Activated CD8-positive, alpha-beta memory T cell treated with anti-CD3 and anti-CD28 coated beads, Interleukin-2, amount 10 ng/mL, durations not matched to agents 7 days and 5 days (primary cell): ENCODE measurements around the gene EML6. TPM values are rescaled to one million over a fixed set of nuclear protein-coding genes. Genes with fewer than 3 reads are reported as not detected.

Source experiments
- ATAC-seq: fragments of 150-1000 bp; cut with Tn5 transposase; one replicate; pipeline ENCODE4 v1.10.0; 2021; ENCODE audit warnings: moderate library complexity
- CTCF ChIA-PET: fragments of 350-600 bp; sonication (Branson Sonifier 250); formaldehyde crosslinking; loops from one replicate; lab custom pipeline; 2021; ENCODE audit warnings: antibody characterized with exemption; lab: Charles Lee
- DNase-seq: peaks from one replicate; pipeline ENCODE4 v3.0.0-alpha.2; 2020
- H3K27ac Mint-ChIP-seq: one replicate; pipeline ENCODE4 v1.8.0; 2021; ENCODE audit warnings: mild to moderate bottlenecking, mixed read lengths
- H3K27me3 Mint-ChIP-seq: one replicate; pipeline ENCODE4 v1.8.0; 2021; ENCODE audit warnings: mixed read lengths
- H3K36me3 Mint-ChIP-seq: one replicate; pipeline ENCODE4 v1.8.0; 2021; ENCODE audit warnings: mild to moderate bottlenecking, mixed read lengths
- H3K4me1 Mint-ChIP-seq: one replicate; pipeline ENCODE4 v1.8.0; 2021; ENCODE audit warnings: mixed read lengths
- H3K4me3 Mint-ChIP-seq: one replicate; pipeline ENCODE4 v1.8.0; 2021; ENCODE audit warnings: mild to moderate bottlenecking, moderate library complexity, mixed read lengths
- H3K9me3 Mint-ChIP-seq: one replicate; pipeline ENCODE4 v1.8.0; 2022; ENCODE audit warnings: low read depth, mixed read lengths
- total RNA-seq, 2 experiments: library from RNA; stranded (reverse); gene quantifications; one replicate each; pipeline ENCODE4 v1.2.3, GENCODE V29; 2021

EML6 gene
- total RNA-seq, 2 experiments from 2014 or later = 1.5 to 3.1 TPM

DNA sequence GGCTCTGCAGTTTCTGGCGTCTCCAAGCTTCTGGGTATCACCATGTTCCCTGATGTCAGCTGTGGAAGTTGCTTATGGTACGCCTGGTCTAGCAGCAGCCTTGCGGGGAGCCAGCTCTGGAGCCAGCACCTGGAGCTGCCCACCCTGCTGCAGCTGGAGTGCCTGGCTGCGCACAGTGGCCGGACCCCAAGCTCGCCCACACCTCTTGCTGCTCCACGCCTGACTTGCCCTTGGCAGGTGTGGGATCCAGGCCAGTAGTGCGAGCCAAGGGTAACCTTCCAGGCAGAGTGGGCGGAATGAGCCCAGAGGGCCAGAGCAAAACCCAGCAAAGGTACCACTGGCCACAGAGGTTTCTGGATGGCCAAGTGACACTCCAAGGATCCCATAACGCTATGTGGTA lies 13.2 kb upstream of the EML6 start:
- Mint-ChIP-seq H3K4me1 (peaks cover 10% of the 10 kb centered on the region), H3K27me3 (peaks cover 52% of the 10 kb centered on the region), H3K4me3 (no peak overlapping the region), H3K27ac (no peak overlapping the region), H3K36me3 (no peaks in the 10 kb centered on the region), H3K9me3 (no peaks in the 10 kb centered on the region)
- CTCF ChIA-PET = interaction anchor here (1.6 to 1.8 kb wide), 2 partner anchors 13 to 45 kb away, joined by 7 to 8 read pairs; partner anchors contain the start of gene EML6
- DNase-seq (no peak), ATAC-seq (no peak)

GRCh38 chr2:54712516-54712915 lies 10.9 kb upstream of the EML6 start:
- CTCF ChIA-PET = interaction anchor here (0.7 kb wide), 1 partner anchor 133 kb away, joined by 3 read pairs; no protein-coding TSS in a partner anchor
- DNase-seq = no peak
- no peaks in the 10 kb centered on the region for H3K9me3 Mint-ChIP-seq
- peaks cover 8% of the 10 kb centered on the region for H3K4me1 Mint-ChIP-seq
- ATAC-seq = no peak
- H3K4me3 Mint-ChIP-seq = no peak overlapping the region
- peaks cover 67% of the 10 kb centered on the region for H3K27me3 Mint-ChIP-seq
- H3K36me3 Mint-ChIP-seq = no peaks in the 10 kb centered on the region
- H3K27ac Mint-ChIP-seq = no peak overlapping the region

GRCh38 chr2:54714996-54715395 lies 8.5 kb upstream of the EML6 start:
- Mint-ChIP-seq H3K36me3 (no peaks in the 10 kb centered on the region), H3K27me3 (peaks cover 71% of the 10 kb centered on the region), H3K9me3 (no peaks in the 10 kb centered on the region), H3K4me3 (no peak overlapping the region), H3K4me1 (no peaks in the 10 kb centered on the region), H3K27ac (no peak overlapping the region)
- ATAC-seq = no peak
- no peak for DNase-seq
- CTCF ChIA-PET = interaction anchor here (1.3 to 1.4 kb wide), 2 partner anchors 11 to 12 kb away, joined by 4 to 6 read pairs; no protein-coding TSS in a partner anchor

DNA sequence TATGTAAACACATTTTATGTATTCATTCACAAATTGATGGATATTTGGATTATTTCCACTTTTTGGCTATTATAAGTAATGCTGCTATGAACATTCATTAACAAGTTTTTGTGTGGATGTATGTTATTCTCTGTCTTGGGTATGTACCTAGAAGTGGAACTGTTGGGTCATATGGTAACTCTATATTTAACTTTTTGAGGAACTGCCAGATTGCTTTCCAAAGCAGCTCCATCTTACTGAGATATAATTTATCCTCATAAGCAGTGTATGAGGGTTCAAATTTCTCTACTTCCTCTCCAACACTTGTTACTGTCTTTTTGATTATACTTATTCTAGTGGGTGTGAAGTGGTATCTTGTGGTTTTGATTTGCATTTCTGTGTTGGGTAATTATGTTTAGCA lies 7.1 kb upstream of the EML6 start:
- no peaks in the 10 kb centered on the region for H3K9me3 Mint-ChIP-seq
- ATAC-seq (no peak), DNase-seq (no peak)
- H3K4me1 Mint-ChIP-seq = no peaks in the 10 kb centered on the region
- no peak overlapping the region for H3K4me3 Mint-ChIP-seq
- CTCF ChIA-PET = interaction anchor here (0.5 to 0.9 kb wide), 2 partner anchors 10 to 587 kb away, joined by 3 read pairs; no protein-coding TSS in a partner anchor
- no peak overlapping the region for H3K27ac Mint-ChIP-seq
- H3K36me3 Mint-ChIP-seq = no peaks in the 10 kb centered on the region
- peaks cover 67% of the 10 kb centered on the region for H3K27me3 Mint-ChIP-seq

DNA sequence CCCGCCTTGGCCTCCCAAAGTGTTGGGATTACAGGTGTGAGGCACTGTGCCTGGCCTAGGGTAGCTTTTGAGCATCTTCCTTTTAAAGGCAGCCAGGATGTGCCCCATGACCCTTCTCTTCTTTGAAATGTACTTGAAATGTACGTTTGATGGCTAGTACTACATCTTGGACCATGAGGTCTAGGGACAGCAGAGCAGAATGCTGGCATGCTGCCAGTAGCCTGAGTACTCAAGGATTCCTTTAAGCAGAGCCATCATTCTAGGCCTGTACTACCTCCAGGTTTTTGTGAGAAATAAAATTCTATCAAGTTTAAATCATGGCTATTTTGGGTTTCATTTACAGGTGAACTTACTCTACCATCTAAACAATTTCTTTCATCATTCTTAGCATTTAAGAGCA lies 2.9 kb upstream of the EML6 start:
- CTCF ChIA-PET = no interaction called here

DNA sequence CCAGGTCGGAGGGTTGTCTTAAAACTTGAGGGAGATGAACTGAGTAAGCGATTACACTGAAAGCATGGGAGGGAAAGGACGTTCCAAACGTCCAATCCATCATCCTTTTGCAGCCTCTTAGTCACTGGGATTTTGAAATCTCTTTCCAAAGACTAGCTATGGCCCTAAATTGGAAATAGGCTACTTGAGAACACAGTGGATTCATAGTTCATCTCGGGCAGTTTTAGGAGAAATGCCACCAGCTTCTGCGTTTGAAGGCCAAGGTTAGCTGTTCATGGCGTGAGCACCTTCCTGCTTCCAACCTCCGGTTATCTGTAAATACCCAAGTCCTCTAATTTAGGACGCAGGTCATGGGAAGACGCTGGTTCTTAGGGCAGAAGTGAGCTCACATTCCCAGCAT lies 821 bp upstream of the EML6 start:
- H3K9me3 Mint-ChIP-seq = no peaks in the 10 kb centered on the region
- CTCF ChIA-PET = interaction anchor here (0.9 to 1.5 kb wide), 7 partner anchors 13 to 328 kb away, joined by 3 to 7 read pairs (median 4); partner anchors contain the start of gene RTN4
- H3K4me1 Mint-ChIP-seq = peaks cover 16% of the 10 kb centered on the region
- peaks cover 61% of the 10 kb centered on the region for H3K27me3 Mint-ChIP-seq
- peak overlapping the region; percentile 88 for H3K4me3 Mint-ChIP-seq
- no peak for DNase-seq
- H3K36me3 Mint-ChIP-seq = no peaks in the 10 kb centered on the region
- no peak for ATAC-seq
- peak overlapping the region; percentile 60 for H3K27ac Mint-ChIP-seq

More for the DNA sequence above, 2.9 kb upstream of the EML6 start:
- Mint-ChIP-seq H3K4me3 (no peak overlapping the region), H3K27ac (no peak overlapping the region), H3K27me3 (peaks cover 54% of the 10 kb centered on the region), H3K36me3 (no peaks in the 10 kb centered on the region), H3K9me3 (no peaks in the 10 kb centered on the region), H3K4me1 (peaks cover 16% of the 10 kb centered on the region)
- DNase-seq (no peak), ATAC-seq (no peak)

DNA sequence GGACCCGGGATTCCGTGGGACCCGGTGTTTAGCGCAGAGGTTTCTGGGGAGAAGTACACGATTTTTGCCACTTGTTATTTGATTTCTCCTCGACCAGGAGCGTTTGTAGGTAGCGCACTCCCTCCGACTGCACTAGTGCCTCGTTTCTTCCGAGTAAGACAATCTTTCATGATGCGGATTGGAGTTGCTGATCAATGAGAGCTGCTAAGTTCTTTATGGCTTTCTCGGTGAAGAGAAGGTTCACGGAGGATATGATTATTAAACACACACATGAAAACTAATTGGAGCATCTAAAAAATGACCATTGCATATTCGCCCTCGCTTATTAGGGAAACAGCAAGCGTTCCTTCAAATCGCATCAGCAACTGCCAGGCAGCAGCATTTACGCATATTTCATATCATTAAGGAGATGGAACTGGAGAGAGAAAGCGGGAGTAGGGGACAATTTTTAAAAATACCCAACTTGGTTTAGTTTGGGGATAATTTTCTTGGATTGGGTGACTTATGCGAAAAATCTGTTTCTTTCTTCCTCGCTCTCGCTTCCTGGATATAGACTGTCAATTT lies 616 bp downstream of the EML6 start:
- no peaks in the 10 kb centered on the region for H3K9me3 Mint-ChIP-seq
- DNase-seq = no peak
- no peak for ATAC-seq
- H3K4me3 Mint-ChIP-seq = peak overlapping the region; percentile 88
- H3K27ac Mint-ChIP-seq = peak overlapping the region; percentile 54
- H3K36me3 Mint-ChIP-seq = no peaks in the 10 kb centered on the region
- CTCF ChIA-PET = interaction anchor here (0.6 to 1.2 kb wide), 3 partner anchors 18 to 166 kb away, joined by 3 to 6 read pairs (median 4); no protein-coding TSS in a partner anchor
- H3K27me3 Mint-ChIP-seq = peaks cover 48% of the 10 kb centered on the region
- peaks cover 16% of the 10 kb centered on the region for H3K4me1 Mint-ChIP-seq

- Mint-ChIP-seq H3K4me1 (peaks cover 16% of the 10 kb centered on the region), H3K27me3 (peaks cover 42% of the 10 kb centered on the region), H3K36me3 (no peaks in the 10 kb centered on the region), H3K27ac (no peak overlapping the region), H3K9me3 (no peaks in the 10 kb centered on the region), H3K4me3 (peak overlapping the region; percentile 88)
- peak; percentile 50 for DNase-seq
- ATAC-seq = no peak
- CTCF ChIA-PET = interaction anchor here (0.8 kb wide), 1 partner anchor 114 kb away, joined by 3 read pairs; no protein-coding TSS in a partner anchor
Measured at GRCh38 chr2:54724560-54725342, 1.3 kb downstream of the EML6 start.

DNA sequence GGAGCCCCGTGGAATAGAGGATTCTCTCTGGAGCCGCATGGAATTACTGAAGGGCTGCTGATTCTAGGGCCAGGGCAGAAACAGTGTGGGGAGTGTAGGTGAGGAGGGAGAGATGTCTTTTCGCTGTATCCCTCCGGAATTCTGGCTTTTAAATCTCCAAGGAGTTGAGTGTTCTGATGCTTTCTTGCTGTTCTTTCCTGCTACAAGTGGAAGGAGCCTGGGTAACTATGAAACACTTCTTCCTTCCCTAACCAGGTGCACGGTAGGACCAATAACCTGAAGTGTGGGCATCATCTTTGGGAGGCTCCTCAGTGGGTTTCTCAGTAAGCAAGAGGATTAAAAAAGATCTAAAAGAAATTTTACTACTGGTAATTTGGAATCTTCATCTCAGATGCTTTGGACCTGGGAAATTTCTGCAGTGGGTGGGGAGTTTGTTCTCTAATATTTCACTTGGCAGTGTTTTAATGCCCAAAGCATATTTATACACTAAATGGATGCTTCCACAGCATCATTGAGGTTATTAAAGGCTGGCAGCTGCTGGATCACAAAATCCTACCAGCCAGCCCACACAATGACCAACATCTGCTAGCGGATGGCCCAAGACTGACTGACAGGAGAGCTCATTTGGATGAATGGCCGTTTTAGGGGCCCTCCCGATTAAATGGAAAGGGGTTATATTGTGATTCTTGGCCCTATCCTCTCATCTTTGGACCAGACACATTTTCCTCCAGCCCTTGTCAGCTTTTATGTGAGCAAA lies 2.1 kb downstream of the EML6 start:
- no peak for ATAC-seq
- Mint-ChIP-seq H3K27ac (no peak overlapping the region), H3K27me3 (peaks cover 37% of the 10 kb centered on the region), H3K9me3 (no peaks in the 10 kb centered on the region), H3K4me1 (peaks cover 16% of the 10 kb centered on the region), H3K4me3 (peak overlapping the region; percentile 60), H3K36me3 (no peaks in the 10 kb centered on the region)
- DNase-seq = no peak
- CTCF ChIA-PET = interaction anchor here (1.4 kb wide), 1 partner anchor 14 kb away, joined by 3 read pairs; no protein-coding TSS in a partner anchor

GRCh38 chr2:54726431-54726830 lies 3.0 kb downstream of the EML6 start:
- CTCF ChIA-PET = interaction anchor here (1.3 to 1.4 kb wide), 2 partner anchors 15 to 60 kb away, joined by 3 read pairs; no protein-coding TSS in a partner anchor
- Mint-ChIP-seq H3K27me3 (peaks cover 37% of the 10 kb centered on the region), H3K27ac (no peak overlapping the region), H3K4me1 (peaks cover 16% of the 10 kb centered on the region), H3K4me3 (no peak overlapping the region), H3K36me3 (no peaks in the 10 kb centered on the region), H3K9me3 (no peaks in the 10 kb centered on the region)
- ATAC-seq (no peak), DNase-seq (no peak)

DNA sequence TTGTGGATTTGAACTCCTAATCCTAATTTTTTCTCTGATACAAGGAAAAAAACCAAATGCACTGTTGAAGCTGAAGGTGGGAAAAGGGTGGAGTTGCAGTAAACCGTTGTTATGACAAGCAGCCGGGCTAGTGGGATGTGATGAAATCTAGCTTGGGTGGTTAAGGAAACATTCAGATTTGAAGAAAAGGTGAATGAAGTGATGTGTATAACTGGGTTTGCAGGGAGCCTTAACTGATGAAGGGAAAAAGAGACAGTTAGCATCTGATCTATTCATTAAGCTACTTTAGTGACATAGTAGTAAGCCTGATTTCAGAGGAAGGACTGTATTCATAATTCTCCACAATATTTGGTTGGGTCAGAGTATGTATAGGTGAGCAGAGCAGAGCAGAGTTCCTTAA lies 3.5 kb downstream of the EML6 start:
- H3K27me3 Mint-ChIP-seq = peaks cover 39% of the 10 kb centered on the region
- peaks cover 16% of the 10 kb centered on the region for H3K4me1 Mint-ChIP-seq
- ATAC-seq (no peak), DNase-seq (no peak)
- no peaks in the 10 kb centered on the region for H3K9me3 Mint-ChIP-seq
- CTCF ChIA-PET = interaction anchor here (0.8 to 1.3 kb wide), 3 partner anchors 12 to 61 kb away, joined by 3 to 4 read pairs (median 3); no protein-coding TSS in a partner anchor
- H3K27ac Mint-ChIP-seq = no peak overlapping the region
- H3K4me3 Mint-ChIP-seq = no peak overlapping the region
- no peaks in the 10 kb centered on the region for H3K36me3 Mint-ChIP-seq

DNA sequence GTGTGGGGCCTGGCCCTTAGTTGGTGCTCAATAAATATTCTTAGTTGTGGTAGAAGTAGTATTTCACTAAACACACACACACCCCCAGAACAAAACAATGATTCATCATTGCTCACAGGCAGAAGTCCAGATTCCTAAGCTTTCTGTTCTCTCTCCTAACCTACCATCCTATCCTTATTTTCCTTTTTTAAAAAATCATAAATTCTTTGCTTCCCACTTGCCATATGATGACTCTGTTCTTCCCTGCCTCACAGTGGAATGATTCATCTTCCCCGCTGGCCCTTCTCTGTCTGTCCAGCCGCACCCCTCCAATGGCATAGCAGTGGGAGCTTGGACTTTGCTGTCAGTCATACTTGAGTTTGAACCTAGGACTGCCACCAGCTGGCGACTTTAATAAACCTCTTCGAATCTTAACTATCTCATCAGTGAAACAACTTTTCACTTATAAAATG lies 5.2 kb downstream of the EML6 start:
- Mint-ChIP-seq H3K36me3 (no peaks in the 10 kb centered on the region), H3K4me1 (peaks cover 9% of the 10 kb centered on the region), H3K4me3 (no peak overlapping the region), H3K27me3 (peaks cover 49% of the 10 kb centered on the region), H3K9me3 (no peaks in the 10 kb centered on the region), H3K27ac (no peak overlapping the region)
- no peak for ATAC-seq
- DNase-seq = no peak
- CTCF ChIA-PET = interaction anchor here (1.6 kb wide), 1 partner anchor 63 kb away, joined by 4 read pairs; no protein-coding TSS in a partner anchor

GRCh38 chr2:54735636-54736035 lies 12.2 kb downstream of the EML6 start:
- ATAC-seq (no peak), DNase-seq (no peak)
- H3K27me3 Mint-ChIP-seq = peaks cover 17% of the 10 kb centered on the region
- no peaks in the 10 kb centered on the region for H3K36me3 Mint-ChIP-seq
- H3K4me3 Mint-ChIP-seq = no peak overlapping the region
- H3K27ac Mint-ChIP-seq = no peak overlapping the region
- H3K9me3 Mint-ChIP-seq = no peaks in the 10 kb centered on the region
- H3K4me1 Mint-ChIP-seq = no peaks in the 10 kb centered on the region
- CTCF ChIA-PET = no interaction called here
